Stimulated activated CD8-positive, alpha-beta memory T cell treated with anti-CD3 and anti-CD28 coated beads, Interleukin-4, amount 100 ng/mL, for 24 hours (primary cell): ENCODE results near the gene PIK3CG.
"Not testable (repeated sequence)": the region's sequence is repeated elsewhere in the genome, so short reads cannot be mapped to it uniquely, and the experiment has no call there.

Source experiments
- DNase-seq: peaks from one replicate; pipeline ENCODE4 v3.0.0-alpha.2; 2020; ENCODE audit warnings: low read depth

PIK3CG gene

GRCh38 chr7:106865130-106866041, at the start of gene PIK3CG:
Gene PIK3CG, plus strand, starts transcription at chr7:106865282. Its CDS starts 2,280 bp downstream, at chr7:106867562.
- DNase-seq: no peak

DNA sequence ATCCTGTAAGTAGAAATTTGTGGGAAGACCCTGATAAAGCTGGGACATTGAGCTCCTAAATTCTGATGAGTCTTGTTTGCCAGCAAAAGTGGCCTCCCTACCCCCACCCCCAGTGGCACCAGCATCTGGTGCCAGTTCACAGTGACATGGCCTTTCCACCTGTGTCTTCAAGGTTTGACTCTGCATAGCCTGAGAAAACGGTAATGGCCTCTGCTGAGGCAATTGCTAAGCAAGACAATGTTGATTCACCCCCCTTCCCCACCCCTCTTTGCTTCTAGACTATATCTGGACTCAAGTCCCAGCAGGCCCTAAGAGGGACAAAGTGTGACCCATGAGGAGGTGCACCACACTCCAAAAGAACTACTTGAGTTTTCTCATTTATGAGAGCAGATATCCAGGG, 48.0 kb upstream of the PIK3CG start:
- DNase-seq: no peak

GRCh38 chr7:106818736-106819135, 46.3 kb upstream of the PIK3CG start:
- no peak for DNase-seq

GRCh38 chr7:106819546-106819945, 45.5 kb upstream of the PIK3CG start:
- DNase-seq: no peak

GRCh38 chr7:106820321-106821217, 44.5 kb upstream of the PIK3CG start:
- no peak for DNase-seq

- DNase-seq: no peak
Observed at GRCh38 chr7:106823631-106824030, 41.5 kb upstream of the PIK3CG start.

- DNase-seq: no peak
Observed at GRCh38 chr7:106824458-106824857, 40.6 kb upstream of the PIK3CG start.

GRCh38 chr7:106827626-106828025, 37.5 kb upstream of the PIK3CG start:
- DNase-seq: no peak

DNA sequence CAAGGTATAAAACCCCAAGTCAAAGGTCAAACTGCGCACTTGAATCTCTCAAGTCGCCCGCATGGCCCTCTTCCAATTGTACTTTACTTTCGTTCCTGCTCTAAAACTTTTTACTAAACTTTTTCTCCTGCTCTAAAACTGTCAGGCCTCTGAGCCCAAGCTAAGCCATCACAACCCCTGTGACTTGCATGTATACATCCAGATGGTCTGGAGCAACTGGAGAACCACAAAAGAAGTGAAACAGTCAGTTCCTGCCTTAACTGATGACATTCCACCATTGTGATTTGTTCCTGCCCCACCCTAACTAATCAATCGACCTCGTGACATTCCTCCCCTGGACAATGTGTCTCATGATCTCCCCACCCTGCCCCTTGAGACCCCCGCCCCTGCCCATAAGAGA, 35.6 kb upstream of the PIK3CG start:
- no peak for DNase-seq

DNA sequence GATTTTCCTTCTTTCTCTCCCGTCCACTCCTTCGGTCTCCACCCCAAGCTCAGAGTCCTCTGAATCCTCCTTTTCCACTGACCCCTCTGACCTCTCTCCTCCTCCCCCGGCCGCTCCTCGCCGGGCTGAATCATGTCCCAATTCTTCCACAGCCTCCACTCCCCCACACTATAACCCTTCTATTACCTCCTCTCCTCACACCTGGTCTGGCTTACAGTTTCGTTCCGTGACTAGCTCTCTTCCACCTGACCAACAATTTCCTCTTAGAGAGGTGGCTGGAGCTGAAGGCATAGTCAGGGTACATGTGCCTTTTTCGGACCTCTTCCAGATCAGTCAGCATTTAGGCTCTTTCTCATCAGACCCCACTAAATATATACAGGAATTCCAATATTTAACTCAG, 34.2 kb upstream of the PIK3CG start:
- DNase-seq: not testable (repeated sequence)

- no peak for DNase-seq
Observed at GRCh38 chr7:106836816-106837215, 28.3 kb upstream of the PIK3CG start.

DNA sequence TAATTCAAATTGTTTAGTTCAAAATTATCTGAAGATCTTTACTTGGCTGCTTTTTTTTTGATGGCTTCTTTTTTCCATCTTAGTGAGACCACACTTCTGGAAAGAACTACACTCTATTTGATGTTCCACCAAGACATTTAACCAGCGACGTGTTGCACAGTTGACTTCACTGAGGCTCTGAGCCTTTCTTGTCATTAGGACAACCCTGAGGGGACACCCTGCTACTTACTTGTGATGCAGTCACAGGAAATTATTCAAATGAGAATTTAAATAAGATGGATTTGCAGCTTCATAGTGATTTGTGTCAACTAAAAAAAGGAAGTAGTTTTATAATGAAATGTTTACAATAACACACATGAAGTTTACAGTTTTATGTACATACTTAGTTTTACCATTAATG, 25.6 kb upstream of the PIK3CG start:
- no peak for DNase-seq

GRCh38 chr7:106840342-106840741, 24.7 kb upstream of the PIK3CG start:
- no peak for DNase-seq

- no peak for DNase-seq
Observed at GRCh38 chr7:106841896-106842390, 23.1 kb upstream of the PIK3CG start.

DNA sequence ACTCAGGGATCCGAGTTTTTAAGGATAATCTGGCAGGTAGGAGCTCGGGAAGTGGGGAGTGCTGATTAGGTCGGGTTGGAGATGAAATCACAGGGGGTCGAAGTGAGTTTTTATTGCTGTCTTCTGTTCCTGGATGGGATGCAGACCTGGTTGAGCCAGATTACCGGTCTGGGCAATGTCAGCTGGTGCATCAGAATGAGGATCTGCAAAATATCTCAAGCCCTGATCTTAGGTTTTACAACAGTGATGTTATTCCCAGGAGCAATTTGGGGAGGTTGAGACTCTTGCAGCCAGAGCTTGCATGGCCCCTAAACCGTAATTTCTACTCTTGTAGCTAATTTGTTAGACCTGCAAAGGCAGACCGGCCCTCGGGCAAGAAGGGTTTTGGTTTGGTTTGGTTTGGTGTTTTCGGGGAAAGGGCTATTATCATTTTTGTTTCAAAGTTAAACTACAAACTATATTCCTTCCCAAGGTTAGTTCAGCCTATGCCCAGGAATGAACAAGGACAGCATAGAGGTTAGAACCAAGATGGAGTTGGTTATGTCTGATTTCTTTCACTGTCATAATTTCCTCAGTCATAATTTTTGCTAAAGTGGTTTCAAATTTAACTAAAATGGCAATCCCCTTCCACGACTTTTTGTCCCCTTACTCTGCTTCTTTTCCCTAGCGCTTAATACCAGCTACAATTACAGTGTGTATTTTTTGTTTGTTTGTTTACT, 20.6 kb upstream of the PIK3CG start:
- no peak for DNase-seq

DNA sequence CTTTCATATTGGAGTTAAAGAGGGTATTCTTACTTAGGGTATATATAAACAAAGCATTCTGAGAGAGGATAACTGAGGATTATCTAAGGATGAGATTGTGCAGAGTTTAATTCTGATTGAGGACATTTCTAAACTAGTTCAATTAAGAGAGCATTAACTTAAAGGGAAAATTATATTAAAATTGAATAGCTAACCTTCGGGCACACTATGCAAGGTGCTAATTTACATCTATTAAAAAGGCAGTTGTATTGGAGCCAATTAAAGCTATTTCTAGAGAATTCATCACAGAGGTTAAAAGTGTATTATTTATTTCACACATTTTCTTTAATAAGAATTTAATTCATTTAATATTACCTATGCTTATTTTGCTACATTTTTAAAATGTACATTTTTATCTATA, 17.0 kb upstream of the PIK3CG start:
- DNase-seq: no peak

GRCh38 chr7:106848851-106849442, 16.1 kb upstream of the PIK3CG start:
- no peak for DNase-seq

GRCh38 chr7:106851632-106852031, 13.4 kb upstream of the PIK3CG start:
- not testable (repeated sequence) for DNase-seq

DNA sequence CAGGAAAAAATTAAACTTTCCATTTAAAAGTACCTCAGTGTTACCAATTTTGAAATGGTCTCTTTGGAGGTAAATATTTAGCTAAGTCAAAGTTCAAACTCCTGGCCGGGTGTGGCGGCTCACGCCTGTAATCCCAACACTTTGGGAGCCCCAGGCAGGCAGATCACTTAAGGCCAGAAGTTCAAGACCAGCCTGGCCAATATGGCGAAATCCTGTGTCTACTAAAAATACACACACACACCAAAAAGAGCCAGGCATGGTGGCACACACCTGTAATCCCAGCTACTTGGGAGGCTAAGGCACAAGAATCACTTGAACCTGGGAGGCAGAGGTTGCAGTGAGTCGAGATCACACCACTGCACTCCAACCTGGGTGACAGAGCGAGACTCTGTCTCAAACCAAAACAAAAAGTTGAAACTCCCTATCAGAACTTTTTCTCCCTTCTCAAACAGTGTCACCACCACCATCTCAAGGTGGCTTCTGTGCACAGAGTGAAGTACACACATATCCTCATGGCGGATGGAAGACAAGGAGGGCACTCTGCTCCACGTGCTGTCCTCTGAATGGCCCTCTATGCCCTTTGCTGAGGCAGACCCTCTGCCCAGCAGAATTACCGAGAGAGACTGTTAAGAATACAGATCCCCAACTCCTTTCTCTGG, 11.7 kb upstream of the PIK3CG start:
- DNase-seq: no peak

DNA sequence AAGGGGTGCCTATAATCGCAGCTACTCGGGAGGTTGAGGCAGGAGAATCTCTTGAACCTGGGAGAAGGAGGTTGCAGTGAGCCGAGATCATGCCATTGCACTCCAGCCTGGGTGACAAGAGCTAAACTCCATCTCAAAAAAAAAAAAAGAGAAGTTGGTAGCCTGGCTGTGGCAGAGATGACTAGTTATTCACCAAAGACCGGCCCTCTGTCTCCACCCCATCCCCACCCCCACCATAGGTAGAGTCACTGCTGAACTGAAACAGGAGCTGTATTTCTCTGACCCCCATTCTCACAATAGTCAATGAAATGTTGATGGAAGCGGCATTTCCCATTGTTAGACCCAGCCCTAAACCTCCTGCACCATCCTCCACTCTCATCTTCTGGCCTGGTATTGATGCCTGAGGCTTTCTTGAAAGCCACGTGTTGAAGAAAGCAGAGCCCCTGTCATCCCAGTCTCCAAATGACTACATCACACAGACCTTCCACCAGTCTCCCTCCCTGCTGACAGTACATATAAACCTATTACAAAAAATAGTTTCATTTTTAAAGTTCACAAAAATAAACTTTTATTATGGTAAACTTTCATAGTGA, 9.4 kb upstream of the PIK3CG start:
- no peak for DNase-seq
